Endothelial cell of umbilical vein (primary cell): Measurements from ENCODE around the gene PPP2R5D. TPM values are rescaled to one million over a fixed set of nuclear protein-coding genes. Genes with fewer than 3 reads are reported as not detected.

Experiments
- BruUV-seq: library from RNA; stranded (reverse); fragments of 400-500 nt; replicated peaks from 2 replicates; lab custom pipeline; 2021; lab: Mats Ljungman, UMichigan
- CTCF ChIA-PET: fragments of 300-600, 350-600 bp; sonication (Branson Sonifier 250); formaldehyde crosslinking; loops from one replicate; lab custom pipeline; 2021; ENCODE audit warnings: antibody characterized with exemption, inconsistent platforms; lab: Charles Lee
- POLR2A ChIA-PET: fragments of 300-600, 350-600 bp; sonication (Branson Sonifier 250); formaldehyde crosslinking; loops from one replicate; lab custom pipeline; 2021; ENCODE audit warnings: antibody characterized with exemption, inconsistent platforms; lab: Charles Lee
- DNase-seq: peaks from one replicate; pipeline ENCODE4 v3.0.0-alpha.2; 2011; ENCODE audit warnings: low read depth, low spot score
- FAIRE-seq: peaks from 2 replicates; lab custom pipeline; 2011; peaks lifted over from hg19 to GRCh38; lab: Jason Lieb, UNC
- H2AFZ ChIP-seq: 2 replicates; pipeline ENCODE4 v1.6.0; 2012; ENCODE audit warnings: low read depth, low read length, control low read depth, inconsistent platforms
- H3K27ac ChIP-seq: 2 replicates; pipeline ENCODE4 v1.5.1; 2011; ENCODE audit warnings: low read depth, mild to moderate bottlenecking, control low read depth, low read length, moderate library complexity; ENCODE audit not compliant: insufficient read depth
- H3K27me3 ChIP-seq, 2 experiments: 2 replicates each; pipeline versions ENCODE4 v1.6.0 to v1.6.1; 2011; ENCODE audit warnings: low read length in 2 of 2, mixed read lengths in 1 of 2; ENCODE audit not compliant: control insufficient read depth in 2 of 2, insufficient read depth in 2 of 2
- H3K36me3 ChIP-seq, 2 experiments: 2 replicates in 1 of 2; 3 replicates in 1 of 2; pipeline ENCODE4 v1.5.1; 2011; ENCODE audit warnings: low read length in 2 of 2, mild to moderate bottlenecking in 1 of 2, moderate library complexity in 1 of 2; ENCODE audit not compliant: control insufficient read depth in 2 of 2, insufficient read depth in 2 of 2; ENCODE audit errors: extremely low read depth in 1 of 2
- H3K4me1 ChIP-seq: 3 replicates; pipeline ENCODE4 v1.5.1; 2011; ENCODE audit warnings: mild to moderate bottlenecking, low read length; ENCODE audit not compliant: control insufficient read depth, insufficient read depth; ENCODE audit errors: extremely low read depth
- H3K4me2 ChIP-seq: 2 replicates; pipeline ENCODE4 v1.6.1; 2011; ENCODE audit warnings: low read length, control low read depth, mixed read lengths; ENCODE audit not compliant: insufficient read depth
- H3K4me3 ChIP-seq, 3 experiments: fragments of 200-600 bp in 1 of 3; sonication (generic), shearing (Covaris generic) in 1 of 3; replicated peaks in 1 of 3; 2 replicates each; pipeline ENCODE4 v1.5.1; 2011 to 2016; ENCODE audit warnings: control low read depth in 3 of 3, low read length in 3 of 3, mild to moderate bottlenecking in 2 of 3, inconsistent platforms in 1 of 3, low read depth in 1 of 3, moderate library complexity in 1 of 3; ENCODE audit not compliant: insufficient read depth in 1 of 3
- H3K79me2 ChIP-seq: 2 replicates; pipeline ENCODE4 v1.6.0; 2012; ENCODE audit warnings: low read length, inconsistent platforms; ENCODE audit not compliant: control insufficient read depth, insufficient read depth
- H3K9ac ChIP-seq: replicated peaks from 2 replicates; pipeline ENCODE3; 2011; ENCODE audit warnings: low read length, control low read depth; ENCODE audit not compliant: insufficient read depth; ENCODE audit errors: extremely low read depth
- H3K9me1 ChIP-seq: replicated peaks from 3 replicates; pipeline ENCODE4 v1.6.0; 2011; ENCODE audit warnings: mild to moderate bottlenecking, low read length; ENCODE audit not compliant: control insufficient read depth, insufficient read depth; ENCODE audit errors: extremely low read depth
- H3K9me3 ChIP-seq: replicated peaks from 2 replicates; pipeline ENCODE4 v1.5.1; 2012; ENCODE audit warnings: low read length, inconsistent platforms; ENCODE audit not compliant: control insufficient read depth, insufficient read depth
- H4K20me1 ChIP-seq: replicated peaks from 2 replicates; pipeline ENCODE3; 2011; ENCODE audit warnings: mild to moderate bottlenecking, low read length; ENCODE audit not compliant: control insufficient read depth, insufficient read depth; ENCODE audit errors: extremely low read depth
- FOS ChIP-seq: IDR thresholded peaks from 2 replicates; pipeline ENCODE4 v1.6.1; 2011; ENCODE audit warnings: mild to moderate bottlenecking, low read length, moderate library complexity, borderline replicate concordance; ENCODE audit not compliant: insufficient read depth
- GATA2 ChIP-seq: IDR thresholded peaks from 2 replicates; pipeline ENCODE4 v1.7.0; 2011; ENCODE audit warnings: low read depth, mild to moderate bottlenecking, moderate library complexity, mixed read lengths, low read length; ENCODE audit not compliant: insufficient read length, insufficient read depth
- JUN ChIP-seq: IDR thresholded peaks from 2 replicates; pipeline ENCODE4 v1.6.1; 2011; ENCODE audit warnings: borderline replicate concordance, low read depth; ENCODE audit not compliant: insufficient read length, insufficient read depth
- MYC ChIP-seq: IDR thresholded peaks from one replicate; pipeline ENCODE4 v1.6.1; 2011; ENCODE audit warnings: mild to moderate bottlenecking, low read depth, low read length
- dilution Hi-C: fragments of 300-500 bp; cut with MboI; formaldehyde crosslinking; loops from one replicate; pipeline ENCODE4 v1.15.0; 2019; ENCODE audit warnings: low sequenced_read_pairs; ENCODE audit not compliant: extremely low pct_ligation_motif_present
- intact Hi-C: fragments of 100-400 bp; cut with micrococcal nuclease; formaldehyde crosslinking; loops from one replicate; pipeline ENCODE4 v1.10.0; 2022
- polyA plus RNA-seq, 4 experiments: library from polyadenylated mRNA; depleted of rRNA in 3 of 4; stranded (reverse) in 3 of 4; unstranded in 1 of 4; fragments of >200 nt; gene quantifications; 2 replicates each; pipeline versions ENCODE4 v1.2.1 to v1.2.3, GENCODE V29; 2011 to 2012; ENCODE audit warnings: missing spikeins in 1 of 4
- total RNA-seq: library from RNA; stranded (reverse); gene quantifications from 2 replicates; pipeline ENCODE4 v1.2.3, GENCODE V29; 2021
- TF ChIP-seq, protein P1 (sequence below): IDR thresholded peaks from 2 replicates; pipeline ENCODE4 v1.6.1; 2011; ENCODE audit not compliant: insufficient read depth, insufficient read length

Gene PPP2R5D
- total and polyA plus RNA-seq, 2 donors (not counting 3 experiments of a cell fraction or from before 2014, with no cell fraction given), result 45.5 to 60.2 TPM

DNA sequence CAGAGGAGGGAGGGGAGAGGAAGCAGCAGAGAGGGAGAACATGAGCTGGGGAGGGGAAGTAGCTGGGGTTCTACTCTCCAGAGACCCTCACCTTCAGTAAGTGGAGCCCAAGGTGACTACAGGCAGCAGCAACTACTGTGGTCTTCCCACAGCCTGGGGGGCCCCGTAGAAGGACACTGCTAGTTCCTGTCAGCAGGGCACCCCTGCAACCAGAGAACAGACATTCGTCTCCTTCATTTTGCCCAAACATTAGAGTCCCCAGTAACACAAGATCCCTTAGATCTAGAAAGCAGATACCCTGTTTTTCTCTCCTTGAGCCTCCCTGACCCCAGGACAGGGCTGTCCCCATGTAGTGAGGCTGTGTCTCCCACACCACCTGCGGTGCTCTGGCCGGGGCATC lies 15.6 kb upstream of the PPP2R5D start:
- Histone ChIP-seq H3K27ac (no peak overlapping the region), H3K79me2 (no peaks in the 10 kb centered on the region), H3K9me1 (no peaks in the 10 kb centered on the region), H4K20me1 (no peaks in the 10 kb centered on the region), H3K4me2 (no peak overlapping the region), H3K27me3 (no peaks in the 10 kb centered on the region), H3K36me3 (peaks cover 0 to 15% of the 10 kb centered on the region in 2 experiments), H2AFZ (no peak overlapping the region), H3K9ac (no peak overlapping the region), H3K4me1 (peaks cover 5% of the 10 kb centered on the region), H3K9me3 (no peaks in the 10 kb centered on the region), H3K4me3 (no peak overlapping the region)
- CTCF ChIA-PET, result no interaction called here
- FAIRE-seq (no peak), DNase-seq (no peak)
- intact Hi-C loops (no loop called here), dilution Hi-C loops (no loop called here)
- POLR2A ChIA-PET, result no interaction called here
- no TSS peak for BruUV-seq
- no peak for TF ChIP-seq JUN

DNA sequence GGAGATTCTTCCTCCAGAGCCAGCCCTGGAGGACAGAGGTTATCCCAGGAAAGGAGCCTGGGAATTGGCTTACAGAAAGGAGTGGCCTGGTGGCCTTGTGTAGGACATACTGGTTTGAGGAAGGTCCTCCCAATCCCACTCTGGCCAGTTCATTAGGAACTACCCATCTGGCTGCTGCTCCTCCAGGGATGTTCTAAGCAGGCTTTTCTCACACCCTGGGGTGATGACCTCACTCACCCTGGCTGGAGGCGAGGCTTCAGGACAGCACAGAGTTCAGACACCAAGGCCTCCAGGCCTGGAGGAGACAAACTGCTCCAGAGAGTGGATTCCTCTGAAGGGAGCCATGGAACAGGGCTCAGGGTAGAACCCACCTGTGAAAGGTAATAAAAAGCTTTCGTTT lies 14.9 kb upstream of the PPP2R5D start:
- Histone ChIP-seq H3K27me3 (no peaks in the 10 kb centered on the region), H3K79me2 (no peaks in the 10 kb centered on the region), H4K20me1 (no peaks in the 10 kb centered on the region), H3K4me3 (no peak overlapping the region), H3K9me3 (no peaks in the 10 kb centered on the region), H3K27ac (no peak overlapping the region), H3K9ac (no peak overlapping the region), H3K9me1 (no peaks in the 10 kb centered on the region), H3K36me3 (peaks cover 0 to 15% of the 10 kb centered on the region in 2 experiments), H2AFZ (no peak overlapping the region), H3K4me1 (peaks cover 5% of the 10 kb centered on the region), H3K4me2 (no peak overlapping the region)
- FAIRE-seq (no peak), DNase-seq (no peak)
- no TSS peak for BruUV-seq
- intact Hi-C loops, result no loop called here
- ChIA-PET POLR2A (no interaction called here), CTCF (no interaction called here)
- dilution Hi-C loops, result no loop called here
- TF ChIP-seq MYC (no peak), GATA2 (no peak), FOS (no peak)
- TF ChIP-seq, protein P1, sequence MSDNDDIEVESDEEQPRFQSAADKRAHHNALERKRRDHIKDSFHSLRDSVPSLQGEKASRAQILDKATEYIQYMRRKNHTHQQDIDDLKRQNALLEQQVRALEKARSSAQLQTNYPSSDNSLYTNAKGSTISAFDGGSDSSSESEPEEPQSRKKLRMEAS, result no peak
